ENCODE measurements around the gene SYNE4. TPM values are rescaled to one million over a fixed set of nuclear protein-coding genes. Genes with fewer than 3 reads are reported as not detected.

The SYNE4 gene
- total RNA-seq, 1 donor from 2014 or later: 32.8 TPM

DNA sequence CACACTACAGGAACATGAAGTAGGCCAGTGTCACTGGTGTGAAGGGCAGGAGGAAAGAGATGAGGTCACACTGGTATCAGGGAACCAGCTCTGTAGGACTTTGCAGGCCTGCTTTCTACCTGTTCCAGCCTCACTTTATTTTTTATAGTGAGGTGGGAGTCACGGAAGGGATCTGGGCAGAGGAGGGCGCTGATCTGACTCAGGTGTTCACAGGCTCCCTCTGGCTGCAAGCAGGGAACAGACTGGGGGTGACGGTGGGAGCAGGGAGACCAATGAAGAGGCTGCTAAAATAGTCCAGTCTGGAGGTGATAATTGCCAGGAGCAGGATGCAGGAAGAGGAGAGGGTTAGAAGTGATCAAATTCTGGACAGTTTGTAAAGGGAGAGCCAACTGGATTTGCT lies 42.6 kb upstream of the SYNE4 start:
- H3K4me3 Mint-ChIP-seq (ENCODE audit: low read depth): peak overlapping the region; percentile 10
- H3K9me3 Mint-ChIP-seq (ENCODE audit: low read depth): no peaks in the 10 kb centered on the region
- no peaks in the 10 kb centered on the region for H3K36me3 Mint-ChIP-seq (ENCODE audit: insufficient read depth)
- TF ChIP-seq, protein P1, sequence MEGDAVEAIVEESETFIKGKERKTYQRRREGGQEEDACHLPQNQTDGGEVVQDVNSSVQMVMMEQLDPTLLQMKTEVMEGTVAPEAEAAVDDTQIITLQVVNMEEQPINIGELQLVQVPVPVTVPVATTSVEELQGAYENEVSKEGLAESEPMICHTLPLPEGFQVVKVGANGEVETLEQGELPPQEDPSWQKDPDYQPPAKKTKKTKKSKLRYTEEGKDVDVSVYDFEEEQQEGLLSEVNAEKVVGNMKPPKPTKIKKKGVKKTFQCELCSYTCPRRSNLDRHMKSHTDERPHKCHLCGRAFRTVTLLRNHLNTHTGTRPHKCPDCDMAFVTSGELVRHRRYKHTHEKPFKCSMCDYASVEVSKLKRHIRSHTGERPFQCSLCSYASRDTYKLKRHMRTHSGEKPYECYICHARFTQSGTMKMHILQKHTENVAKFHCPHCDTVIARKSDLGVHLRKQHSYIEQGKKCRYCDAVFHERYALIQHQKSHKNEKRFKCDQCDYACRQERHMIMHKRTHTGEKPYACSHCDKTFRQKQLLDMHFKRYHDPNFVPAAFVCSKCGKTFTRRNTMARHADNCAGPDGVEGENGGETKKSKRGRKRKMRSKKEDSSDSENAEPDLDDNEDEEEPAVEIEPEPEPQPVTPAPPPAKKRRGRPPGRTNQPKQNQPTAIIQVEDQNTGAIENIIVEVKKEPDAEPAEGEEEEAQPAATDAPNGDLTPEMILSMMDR (IDR thresholded peaks at IDR 0.05; ENCODE audit: unreplicated experiment): peak; percentile 37
- H3K27me3 Mint-ChIP-seq: no peaks in the 10 kb centered on the region
- no peak for DNase-seq (ENCODE audit: low spot score, unreplicated experiment)
- peaks cover 16% of the 10 kb centered on the region for H3K4me1 Mint-ChIP-seq (ENCODE audit: low read depth)
- H3K27ac Mint-ChIP-seq: no peak overlapping the region

- Mint-ChIP-seq H3K36me3 (ENCODE audit: insufficient read depth) (no peaks in the 10 kb centered on the region), H3K27me3 (no peaks in the 10 kb centered on the region), H3K27ac (no peak overlapping the region), H3K9me3 (ENCODE audit: low read depth) (no peaks in the 10 kb centered on the region), H3K4me3 (ENCODE audit: low read depth) (no peak overlapping the region), H3K4me1 (ENCODE audit: low read depth) (peaks cover 9% of the 10 kb centered on the region)
- DNase-seq (ENCODE audit: low spot score, unreplicated experiment): no peak
- TF ChIP-seq, protein P1 (IDR thresholded peaks at IDR 0.05; ENCODE audit: unreplicated experiment): no peak
These were observed 40.6 kb upstream of the SYNE4 start for GRCh38 chr19:36049080-36049698.

GRCh38 chr19:36047835-36048234 lies 39.2 kb upstream of the SYNE4 start:
- H3K4me3 Mint-ChIP-seq (ENCODE audit: low read depth): no peak overlapping the region
- peaks cover 3% of the 10 kb centered on the region for H3K4me1 Mint-ChIP-seq (ENCODE audit: low read depth)
- no peaks in the 10 kb centered on the region for H3K9me3 Mint-ChIP-seq (ENCODE audit: low read depth)
- H3K27ac Mint-ChIP-seq: no peak overlapping the region
- no peak for DNase-seq (ENCODE audit: low spot score, unreplicated experiment)
- TF ChIP-seq, protein P1 (IDR thresholded peaks at IDR 0.05; ENCODE audit: unreplicated experiment): no peak
- no peaks in the 10 kb centered on the region for H3K27me3 Mint-ChIP-seq
- no peaks in the 10 kb centered on the region for H3K36me3 Mint-ChIP-seq (ENCODE audit: insufficient read depth)

DNA sequence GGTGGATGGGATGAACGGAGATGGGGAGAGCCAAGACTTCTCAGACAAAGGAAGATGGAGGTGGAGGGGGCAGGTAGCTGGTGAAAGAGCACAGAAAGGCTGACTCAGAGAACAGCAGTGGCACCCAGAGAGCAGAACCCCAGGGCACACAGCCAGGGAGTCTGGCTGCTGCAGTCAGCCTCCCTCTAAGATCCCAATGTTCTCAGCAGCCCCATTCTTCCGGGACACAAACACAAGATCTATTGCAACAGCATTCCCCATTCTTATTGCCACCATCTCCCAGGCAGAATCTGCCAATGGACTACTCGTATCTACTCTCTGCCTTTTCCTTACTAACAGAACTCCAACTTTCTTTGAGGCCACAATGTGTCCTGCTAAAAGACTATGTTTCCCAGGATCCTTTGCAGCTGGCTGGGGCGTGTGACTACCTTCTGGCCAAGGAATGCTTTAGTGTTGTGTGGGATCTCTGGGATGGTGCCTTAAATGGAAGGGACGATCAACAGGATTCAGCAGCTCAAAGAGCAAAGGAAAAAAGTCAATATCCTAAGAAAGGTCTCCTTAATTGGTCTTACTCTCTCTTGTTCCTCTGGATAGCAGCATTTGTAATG lies 37.9 kb upstream of the SYNE4 start:
- Mint-ChIP-seq H3K27me3 (no peaks in the 10 kb centered on the region), H3K9me3 (ENCODE audit: low read depth) (no peaks in the 10 kb centered on the region), H3K36me3 (ENCODE audit: insufficient read depth) (no peaks in the 10 kb centered on the region), H3K4me1 (ENCODE audit: low read depth) (peaks cover 3% of the 10 kb centered on the region), H3K4me3 (ENCODE audit: low read depth) (no peak overlapping the region), H3K27ac (no peak overlapping the region)
- no peak for DNase-seq (ENCODE audit: low spot score, unreplicated experiment)
- TF ChIP-seq, protein P1 (IDR thresholded peaks at IDR 0.05; ENCODE audit: unreplicated experiment): no peak

DNA sequence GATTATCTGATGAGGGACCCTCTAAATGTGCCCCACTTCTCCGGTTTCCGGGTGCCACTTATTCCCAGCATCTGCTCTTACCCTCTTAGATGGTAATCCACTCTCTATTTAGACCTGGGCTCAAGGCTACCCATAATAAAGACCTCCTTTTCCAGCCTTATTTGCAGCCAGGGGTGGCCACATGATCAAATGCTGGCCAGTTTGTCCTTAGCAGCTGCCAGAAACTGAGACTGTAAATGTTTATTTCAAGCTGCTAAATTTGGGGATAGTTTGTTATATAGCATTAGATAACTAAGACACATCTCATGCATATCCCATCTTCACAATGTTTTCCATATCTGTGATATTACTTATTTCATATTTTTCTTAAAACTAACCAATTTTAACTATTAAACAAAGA lies 35.3 kb upstream of the SYNE4 start:
- DNase-seq (ENCODE audit: low spot score, unreplicated experiment): no peak
- Mint-ChIP-seq H3K27ac (no peak overlapping the region), H3K4me1 (ENCODE audit: low read depth) (peaks cover 2% of the 10 kb centered on the region), H3K36me3 (ENCODE audit: insufficient read depth) (no peaks in the 10 kb centered on the region), H3K27me3 (no peaks in the 10 kb centered on the region), H3K4me3 (ENCODE audit: low read depth) (no peak overlapping the region), H3K9me3 (ENCODE audit: low read depth) (no peaks in the 10 kb centered on the region)
- TF ChIP-seq, protein P1 (IDR thresholded peaks at IDR 0.05; ENCODE audit: unreplicated experiment): no peak
